H7 (cell line): ENCODE measurements around the gene CCDC141. TPM values are rescaled to one million over a fixed set of nuclear protein-coding genes. Genes with fewer than 3 reads are reported as not detected.

Source experiments
- DNase-seq: peaks from one replicate; pipeline ENCODE4 v3.0.0; 2012
- H3K27me3 ChIP-seq: 2 replicates; pipeline ENCODE4 v1.6.0; 2011; ENCODE audit warnings: mild to moderate bottlenecking, low read length; ENCODE audit not compliant: control insufficient read depth, insufficient read depth
- H3K36me3 ChIP-seq: replicated peaks from 2 replicates; pipeline ENCODE4 v1.5.1; 2011; ENCODE audit warnings: low read length; ENCODE audit not compliant: control insufficient read depth, insufficient read depth
- H3K4me3 ChIP-seq: 2 replicates; pipeline ENCODE4 v1.5.1; 2011; ENCODE audit warnings: low read depth, mild to moderate bottlenecking, control low read depth, low read length, moderate library complexity; ENCODE audit not compliant: insufficient read depth
- total RNA-seq: library from RNA; depleted of rRNA; stranded (reverse); fragments of >200 nt; shearing (Covaris generic); gene quantifications from 2 replicates; pipeline ENCODE4 v1.2.3, GENCODE V29; 2014

CCDC141 gene
- total RNA-seq, 1 experiment from 2014 or later: 1.2 TPM

- no peaks in the 10 kb centered on the region for H3K27me3 ChIP-seq
- H3K4me3 ChIP-seq: no peak overlapping the region
- no peak for DNase-seq
- H3K36me3 ChIP-seq: no peaks in the 10 kb centered on the region
These were observed 156.9 kb downstream of the CCDC141 start for GRCh38 chr2:178892751-178893625.

GRCh38 chr2:178891959-178892485 is 157.9 kb downstream of the CCDC141 start:
- no peak for DNase-seq
- H3K27me3 ChIP-seq: no peaks in the 10 kb centered on the region
- H3K36me3 ChIP-seq: no peaks in the 10 kb centered on the region
- no peak overlapping the region for H3K4me3 ChIP-seq

GRCh38 chr2:178891265-178891958 is 158.5 kb downstream of the CCDC141 start:
- no peaks in the 10 kb centered on the region for H3K27me3 ChIP-seq
- DNase-seq: peak; percentile 20
- H3K36me3 ChIP-seq: no peaks in the 10 kb centered on the region
- H3K4me3 ChIP-seq: no peak overlapping the region

GRCh38 chr2:178886006-178886405 is 163.9 kb downstream of the CCDC141 start:
- Histone ChIP-seq H3K36me3 (no peaks in the 10 kb centered on the region), H3K4me3 (no peak overlapping the region), H3K27me3 (no peaks in the 10 kb centered on the region)
- peak; percentile 2 for DNase-seq

GRCh38 chr2:178884440-178884839 is 165.5 kb downstream of the CCDC141 start:
- Histone ChIP-seq H3K27me3 (no peaks in the 10 kb centered on the region), H3K4me3 (no peak overlapping the region), H3K36me3 (no peaks in the 10 kb centered on the region)
- no peak for DNase-seq

- Histone ChIP-seq H3K4me3 (no peak overlapping the region), H3K36me3 (no peaks in the 10 kb centered on the region), H3K27me3 (no peaks in the 10 kb centered on the region)
- DNase-seq: no peak
These were observed 167.1 kb downstream of the CCDC141 start for GRCh38 chr2:178882666-178883440.

GRCh38 chr2:178881075-178881474 is 168.9 kb downstream of the CCDC141 start:
- no peaks in the 10 kb centered on the region for H3K27me3 ChIP-seq
- DNase-seq: no peak
- no peaks in the 10 kb centered on the region for H3K36me3 ChIP-seq
- H3K4me3 ChIP-seq: no peak overlapping the region

GRCh38 chr2:178880257-178880656 is 169.7 kb downstream of the CCDC141 start:
- Histone ChIP-seq H3K4me3 (no peak overlapping the region), H3K27me3 (no peaks in the 10 kb centered on the region), H3K36me3 (no peaks in the 10 kb centered on the region)
- DNase-seq: no peak

GRCh38 chr2:178877874-178878273 is 172.1 kb downstream of the CCDC141 start:
- DNase-seq: no peak
- no peaks in the 10 kb centered on the region for H3K27me3 ChIP-seq
- H3K36me3 ChIP-seq: no peaks in the 10 kb centered on the region
- H3K4me3 ChIP-seq: no peak overlapping the region

- H3K4me3 ChIP-seq: no peak overlapping the region
- no peaks in the 10 kb centered on the region for H3K27me3 ChIP-seq
- H3K36me3 ChIP-seq: no peaks in the 10 kb centered on the region
- no peak for DNase-seq
These were observed 175.3 kb downstream of the CCDC141 start for GRCh38 chr2:178874529-178875240.

GRCh38 chr2:178873912-178874311 is 176.0 kb downstream of the CCDC141 start:
- no peaks in the 10 kb centered on the region for H3K27me3 ChIP-seq
- no peak overlapping the region for H3K4me3 ChIP-seq
- H3K36me3 ChIP-seq: no peaks in the 10 kb centered on the region
- DNase-seq: no peak

- no peaks in the 10 kb centered on the region for H3K27me3 ChIP-seq
- no peaks in the 10 kb centered on the region for H3K36me3 ChIP-seq
These were observed 178.4 kb downstream of the CCDC141 start for GRCh38 chr2:178871536-178871935.

GRCh38 chr2:178870703-178871102 is 179.2 kb downstream of the CCDC141 start:
- H3K36me3 ChIP-seq: no peaks in the 10 kb centered on the region
- no peak for DNase-seq
- no peak overlapping the region for H3K4me3 ChIP-seq
- no peaks in the 10 kb centered on the region for H3K27me3 ChIP-seq

More at GRCh38 chr2:178871536-178871935, 178.4 kb downstream of the CCDC141 start:
- no peak for DNase-seq
- no peak overlapping the region for H3K4me3 ChIP-seq

- H3K36me3 ChIP-seq: no peaks in the 10 kb centered on the region
- no peak for DNase-seq
- no peaks in the 10 kb centered on the region for H3K27me3 ChIP-seq
- H3K4me3 ChIP-seq: no peak overlapping the region
These were observed 183.9 kb downstream of the CCDC141 start for GRCh38 chr2:178865999-178866398.
